ENCODE data around the gene ZBP1. TPM values are rescaled to one million over a fixed set of nuclear protein-coding genes. Genes with fewer than 3 reads are reported as not detected.

The ZBP1 gene
- total RNA-seq, 1 experiment from 2014 or later = not detected

GRCh38 chr20:57567471-57568079 is 52.7 kb downstream of the ZBP1 start:
- H3K4me2 ChIP-seq (ENCODE audit: low read length) = no peak overlapping the region
- ATAC-seq = no peak
- H3K9ac ChIP-seq (ENCODE audit: low read length) = no peak overlapping the region
- H4K20me1 ChIP-seq (ENCODE audit: insufficient read depth) = no peaks in the 10 kb centered on the region
- peaks cover 33% of the 10 kb centered on the region for H3K27me3 ChIP-seq (ENCODE audit: insufficient read depth, low read length)
- POLR2A ChIA-PET = no interaction called here
- H3K4me3 ChIP-seq (replicated peaks in 1 of 2; ENCODE audit: low read depth in 1 of 2, low read length in 2 of 2) = no peak overlapping the region
- no peaks in the 10 kb centered on the region for H3K9me2 ChIP-seq (ENCODE audit: insufficient read depth)
- CTCF ChIA-PET = interaction anchor here (1.0 kb wide), 1 partner anchor 69 kb away, joined by 3 read pairs; no protein-coding TSS in a partner anchor
- no peak for DNase-seq (ENCODE audit: low read depth, low spot score)
- H3K4me1 ChIP-seq (ENCODE audit: control insufficient read depth in 1 of 2, insufficient read depth in 2 of 2, low read length in 2 of 2) = no peaks in the 10 kb centered on the region
- no peak overlapping the region for H3K27ac ChIP-seq (ENCODE audit: low read depth, low read length)
- RAD21 ChIA-PET (ENCODE audit: low non-redundant PET in 1 of 2, low total read pairs in 2 of 2, uncharacterized antibody in 2 of 2, unreplicated experiment in 2 of 2) = no interaction called here
- no peaks in the 10 kb centered on the region for H3K79me2 ChIP-seq (ENCODE audit: insufficient read depth, low read length)
- intact Hi-C loops (cut with micrococcal nuclease) = no loop called here
- BruUV-seq (replicated peaks) = no TSS peak
- H2AFZ ChIP-seq (ENCODE audit: low read depth, low read length, poor library complexity, severe bottlenecking) = no peak overlapping the region
- no peaks in the 10 kb centered on the region for H3K9me3 ChIP-seq (ENCODE audit: control insufficient read depth in 1 of 2, insufficient read depth in 1 of 2, low read depth in 1 of 2, low read length in 2 of 2)
- TF ChIP-seq ELF1 (IDR thresholded peaks at IDR 0.05; ENCODE audit: borderline replicate concordance, low read depth) (no peak), EGR1 (IDR thresholded peaks at IDR 0.05; ENCODE audit: low read depth) (no peak), POLR2AphosphoS5 (IDR thresholded peaks at IDR 0.05; ENCODE audit: low read depth, low read length) (no peak), ZNF274 (IDR thresholded peaks at IDR 0.05; ENCODE audit: low read depth, low read length) (no peak), CBX3 (IDR thresholded peaks at IDR 0.05; ENCODE audit: low read depth) (no peak), EZH2 (IDR thresholded peaks at IDR 0.05) (no peak), REST (IDR thresholded peaks at IDR 0.05; ENCODE audit: low read depth) (no peak), MAX (IDR thresholded peaks at IDR 0.05) (no peak), ATF3 (IDR thresholded peaks at IDR 0.05) (no peak), SIN3A (IDR thresholded peaks at IDR 0.05; ENCODE audit: low read depth) (no peak), EZH2phosphoT487 (IDR thresholded peaks at IDR 0.05; ENCODE audit: borderline replicate concordance) (no peak), POLR2A (IDR thresholded peaks at IDR 0.05; ENCODE audit: borderline replicate concordance, extremely low read depth, insufficient read depth, insufficient read length) (no peak), JUND (IDR thresholded peaks at IDR 0.05) (no peak), YY1 (IDR thresholded peaks at IDR 0.05; ENCODE audit: extremely low read depth, insufficient replicate concordance, low read depth, low read length) (no peak), CEBPB (IDR thresholded peaks at IDR 0.05; ENCODE audit: low read depth) (no peak), ZBTB33 (IDR thresholded peaks at IDR 0.05; ENCODE audit: extremely low read depth, insufficient replicate concordance, low read length) (no peak)
- no peaks in the 10 kb centered on the region for H3K36me3 ChIP-seq (ENCODE audit: control insufficient read depth in 1 of 2, insufficient read depth in 2 of 2, low read length in 2 of 2)

All from HCT116 (cell line).